Body of pancreas (tissue), 4 donors: ENCODE results near the gene SLC38A11. TPM values are rescaled to one million over a fixed set of nuclear protein-coding genes. Genes with fewer than 3 reads are reported as not detected.

Experiments
- ATAC-seq: fragments of 150-250 bp; one replicate; pipeline ENCODE4 v1.9.1; 2016
- DNase-seq, 4 donors: peaks; one replicate each; pipeline ENCODE4 v3.0.0-alpha.2; 2019
- H3K27ac ChIP-seq, 4 donors: fragments of 200-600 bp; sonication (generic); 1 replicate in 3 of 4; 2 replicates in 1 of 4; pipeline versions ENCODE4 v1.5.1 to v1.6.1; 2016 to 2019; ENCODE audit warnings: mild to moderate bottlenecking in 1 of 4, mixed read lengths in 1 of 4, moderate library complexity in 1 of 4
- H3K27me3 ChIP-seq, 2 donors: fragments of 200-600 bp; sonication (generic); one replicate each; pipeline ENCODE4 v1.6.0; 2016; ENCODE audit warnings: mild to moderate bottlenecking in 1 of 2
- H3K36me3 ChIP-seq, 2 donors: fragments of 200-600 bp; sonication (generic); replicated peaks in 1 of 2; 2 replicates each; pipeline ENCODE4 v1.5.1; 2016; ENCODE audit warnings: low read depth in 2 of 2; ENCODE audit not compliant: insufficient read depth in 1 of 2
- H3K4me1 ChIP-seq: fragments of 200-600 bp; sonication (generic); one replicate; pipeline ENCODE4 v1.6.0; 2016
- H3K4me3 ChIP-seq, 2 donors: fragments of 200-600 bp; sonication (generic); 1 replicate in 1 of 2; 2 replicates in 1 of 2; pipeline ENCODE4 v1.5.1; 2016 to 2019
- H3K9me3 ChIP-seq, 3 donors: fragments of 200-600 bp; sonication (generic); 1 replicate in 2 of 3; 2 replicates in 1 of 3; pipeline ENCODE4 v1.5.1; 2016
- POLR2A ChIP-seq, 3 donors: fragments of 450-650 bp; IDR thresholded peaks; one replicate each; pipeline ENCODE4 v1.6.1; 2016; ENCODE audit warnings: antibody characterized with exemption in 3 of 3, mild to moderate bottlenecking in 2 of 3
- WGBS, 2 donors: methylation state at CpG; one replicate each; pipeline ENCODE4 v1.1.5; 2017; 5-methylcytosine and 5-hydroxymethylcytosine counted together
- intact Hi-C: fragments of 100-400 bp; cut with DNase I; formaldehyde crosslinking; loops from one replicate; pipeline ENCODE4 v1.15.1; 2023
- total RNA-seq, 2 donors: library from RNA; depleted of rRNA; stranded (reverse); fragments of >200 nt; gene quantifications; one replicate each; pipeline ENCODE4 v1.1.0, GENCODE V29; 2016
- TF ChIP-seq, protein P1 (sequence below), 7 experiments: fragments of 450-650 bp in 4 of 7; fragments of 200-600 bp in 3 of 7; sonication (generic) in 3 of 7; IDR thresholded peaks; one replicate each; pipeline ENCODE4 v1.5.1; 2016 to 2019; ENCODE audit warnings: antibody characterized with exemption in 7 of 7

Gene SLC38A11
- total RNA-seq, 2 donors from 2014 or later = 1.6 to 2.9 TPM

DNA sequence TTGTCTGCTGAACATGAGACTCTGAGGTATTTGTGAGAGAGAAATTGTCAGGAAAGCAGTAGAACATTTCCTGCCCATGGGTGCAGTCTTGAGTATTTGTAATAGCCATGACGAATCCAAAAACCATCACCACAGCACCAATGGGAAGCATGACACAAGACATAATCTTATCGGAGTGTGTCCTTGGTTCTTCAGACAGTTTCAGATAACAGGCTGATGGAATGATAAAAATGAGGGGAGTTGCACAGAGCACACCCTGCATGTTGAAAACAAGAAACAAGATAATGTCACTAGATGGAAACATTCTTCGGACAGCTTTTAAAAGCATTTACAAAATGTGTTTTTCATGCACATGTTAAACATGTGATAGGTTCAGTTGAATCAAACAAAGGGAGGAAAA, 56.9 kb downstream of the SLC38A11 start:
- ATAC-seq (peak; percentile 83), DNase-seq (peak in 1 of 4 donors; percentile 29)
- 12 to 16% methylated on average over 3 of the region's 3 CpGs for WGBS, 2 donors
- no peak overlapping the region for H3K4me3 ChIP-seq
- no peaks in the 10 kb centered on the region for H3K27me3 ChIP-seq
- peak overlapping the region in 3 of 4 donors; percentile 1 to 70 (median 53) for H3K27ac ChIP-seq
- intact Hi-C loops = no loop called here
- TF ChIP-seq POLR2A (IDR thresholded peaks at IDR 0.05) = no peak
- TF ChIP-seq, protein P1, sequence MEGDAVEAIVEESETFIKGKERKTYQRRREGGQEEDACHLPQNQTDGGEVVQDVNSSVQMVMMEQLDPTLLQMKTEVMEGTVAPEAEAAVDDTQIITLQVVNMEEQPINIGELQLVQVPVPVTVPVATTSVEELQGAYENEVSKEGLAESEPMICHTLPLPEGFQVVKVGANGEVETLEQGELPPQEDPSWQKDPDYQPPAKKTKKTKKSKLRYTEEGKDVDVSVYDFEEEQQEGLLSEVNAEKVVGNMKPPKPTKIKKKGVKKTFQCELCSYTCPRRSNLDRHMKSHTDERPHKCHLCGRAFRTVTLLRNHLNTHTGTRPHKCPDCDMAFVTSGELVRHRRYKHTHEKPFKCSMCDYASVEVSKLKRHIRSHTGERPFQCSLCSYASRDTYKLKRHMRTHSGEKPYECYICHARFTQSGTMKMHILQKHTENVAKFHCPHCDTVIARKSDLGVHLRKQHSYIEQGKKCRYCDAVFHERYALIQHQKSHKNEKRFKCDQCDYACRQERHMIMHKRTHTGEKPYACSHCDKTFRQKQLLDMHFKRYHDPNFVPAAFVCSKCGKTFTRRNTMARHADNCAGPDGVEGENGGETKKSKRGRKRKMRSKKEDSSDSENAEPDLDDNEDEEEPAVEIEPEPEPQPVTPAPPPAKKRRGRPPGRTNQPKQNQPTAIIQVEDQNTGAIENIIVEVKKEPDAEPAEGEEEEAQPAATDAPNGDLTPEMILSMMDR (IDR thresholded peaks at IDR 0.05) = no peak
- peaks cover 31% of the 10 kb centered on the region for H3K4me1 ChIP-seq
- H3K36me3 ChIP-seq = no peaks in the 10 kb centered on the region
- no peaks in the 10 kb centered on the region for H3K9me3 ChIP-seq

DNA sequence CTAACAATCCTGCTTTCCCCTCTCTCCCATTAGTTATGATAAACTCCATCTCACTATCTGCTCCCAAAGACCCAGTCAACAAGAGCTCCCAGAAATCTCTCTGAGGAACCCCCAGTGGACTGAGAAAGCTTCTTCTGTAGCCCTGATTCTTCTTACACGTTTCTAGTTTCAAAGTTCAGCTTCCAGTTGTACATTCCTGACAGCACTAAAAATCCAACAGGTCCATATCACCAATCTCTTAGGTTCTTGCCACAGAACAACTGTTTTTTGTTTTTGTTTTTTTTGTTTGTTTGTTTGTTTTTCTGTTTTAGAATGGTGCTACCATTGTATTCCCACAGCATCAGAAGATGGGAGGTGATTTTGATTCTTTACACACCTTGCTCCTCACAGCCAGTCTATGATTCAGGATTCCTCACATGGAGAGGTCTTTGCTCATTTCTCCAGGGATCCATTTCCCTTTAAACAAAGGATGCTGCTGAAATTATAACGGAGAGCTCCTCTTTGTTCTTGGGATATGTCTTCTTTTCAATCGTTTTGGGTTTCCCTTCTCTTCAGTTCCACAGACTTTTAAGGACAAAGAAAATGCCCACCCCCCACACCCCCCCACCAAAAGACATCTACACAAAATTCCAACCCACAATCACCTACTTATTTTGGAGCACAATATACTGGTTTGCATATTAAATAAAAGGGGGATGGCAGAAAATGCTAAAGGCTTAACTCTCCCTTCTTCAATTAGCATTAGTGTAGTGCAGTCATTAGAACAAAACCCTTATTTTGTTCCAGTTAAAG, 57.7 kb downstream of the SLC38A11 start:
- intact Hi-C loops = no loop called here
- no peaks in the 10 kb centered on the region for H3K27me3 ChIP-seq
- TF ChIP-seq POLR2A (IDR thresholded peaks at IDR 0.05) = no peak
- TF ChIP-seq, protein P1 (IDR thresholded peaks at IDR 0.05) = no peak
- peaks cover 24% of the 10 kb centered on the region for H3K4me1 ChIP-seq
- H3K4me3 ChIP-seq = no peak overlapping the region
- ATAC-seq (no peak), DNase-seq (no peak)
- WGBS, 2 donors = 56 to 63% methylated on average over 3 of the region's 3 CpGs
- no peaks in the 10 kb centered on the region for H3K9me3 ChIP-seq
- H3K36me3 ChIP-seq = no peaks in the 10 kb centered on the region
- peak overlapping the region in 2 of 4 donors; percentile 53 to 70 for H3K27ac ChIP-seq

DNA sequence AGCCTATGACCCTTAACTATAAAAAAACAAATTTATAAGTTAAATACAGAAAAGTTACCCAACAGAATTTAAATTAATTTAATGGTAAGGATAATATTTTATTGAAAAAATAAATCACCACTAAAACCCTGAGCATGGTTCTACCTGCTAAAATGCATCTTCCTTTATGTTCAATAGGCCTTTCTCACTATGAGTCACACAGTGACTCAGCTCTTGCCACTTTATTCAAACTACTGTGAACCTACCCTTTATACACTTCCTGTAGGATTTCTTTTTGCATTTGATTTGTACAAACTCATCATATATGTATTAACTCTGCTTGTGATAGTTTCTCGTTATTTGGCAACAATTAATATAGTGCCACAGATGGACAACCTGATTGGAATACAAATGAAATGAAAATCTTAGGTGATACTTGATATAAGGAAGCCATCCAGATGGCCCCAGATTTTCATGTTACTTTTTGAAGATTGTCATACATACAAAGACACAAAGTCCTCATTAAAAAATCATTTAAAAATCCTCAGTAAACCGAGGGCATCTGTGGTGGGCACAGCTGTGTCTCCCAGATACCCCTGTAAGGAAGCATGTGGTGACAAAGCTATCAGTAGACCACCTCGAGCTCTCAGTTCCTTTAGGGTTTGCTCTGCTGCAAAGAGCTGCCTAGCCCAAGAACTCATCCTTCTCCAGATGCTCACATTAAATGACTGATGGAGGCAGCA, 58.5 kb downstream of the SLC38A11 start:
- intact Hi-C loops = no loop called here
- Histone ChIP-seq H3K4me3 (no peak overlapping the region), H3K27me3 (no peaks in the 10 kb centered on the region), H3K36me3 (no peaks in the 10 kb centered on the region), H3K9me3 (no peaks in the 10 kb centered on the region), H3K27ac (no peak overlapping the region), H3K4me1 (peaks cover 24% of the 10 kb centered on the region)
- DNase-seq (no peak), ATAC-seq (peak; percentile 66)
- 46 to 80% methylated on average over 3 of the region's 3 CpGs for WGBS, 2 donors
- TF ChIP-seq POLR2A (IDR thresholded peaks at IDR 0.05) = no peak
- TF ChIP-seq, protein P1 (IDR thresholded peaks at IDR 0.05) = no peak

DNA sequence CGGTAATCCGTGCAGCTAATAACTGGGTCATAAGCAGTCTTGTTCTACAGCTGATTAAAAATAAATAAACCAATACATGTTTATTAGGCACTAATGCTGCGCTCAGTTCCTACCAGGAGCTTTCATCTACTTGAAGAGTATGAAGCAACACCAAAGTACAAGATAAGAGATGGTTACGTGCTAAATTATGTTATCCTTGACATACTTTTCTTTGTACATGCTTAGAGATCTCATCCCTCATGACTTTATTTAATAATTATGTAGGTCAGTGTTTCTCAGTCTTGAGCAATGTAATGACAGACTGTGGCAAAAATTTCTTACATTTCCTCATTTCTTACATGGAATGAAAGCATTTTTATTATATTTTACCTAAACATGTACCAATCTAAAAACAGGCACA, 59.1 kb downstream of the SLC38A11 start:
- no peak overlapping the region for H3K4me3 ChIP-seq
- no peak overlapping the region for H3K27ac ChIP-seq
- H3K27me3 ChIP-seq = no peaks in the 10 kb centered on the region
- intact Hi-C loops = no loop called here
- H3K4me1 ChIP-seq = peaks cover 24% of the 10 kb centered on the region
- ATAC-seq (no peak), DNase-seq (no peak)
- no peaks in the 10 kb centered on the region for H3K9me3 ChIP-seq
- H3K36me3 ChIP-seq = no peaks in the 10 kb centered on the region
- 81 to 84% methylated on average over 4 of the region's 4 CpGs for WGBS, 2 donors
- TF ChIP-seq, protein P1 (IDR thresholded peaks at IDR 0.05) = no peak
- no peak for TF ChIP-seq POLR2A (IDR thresholded peaks at IDR 0.05)
